Measurements from ENCODE around the gene KLHL21. TPM values are rescaled to one million over a fixed set of nuclear protein-coding genes. Genes with fewer than 3 reads are reported as not detected.

KLHL21 gene
- total RNA-seq, 6 donors from 2014 or later, result 26.4 to 66.0 (median 39.7) TPM

DNA sequence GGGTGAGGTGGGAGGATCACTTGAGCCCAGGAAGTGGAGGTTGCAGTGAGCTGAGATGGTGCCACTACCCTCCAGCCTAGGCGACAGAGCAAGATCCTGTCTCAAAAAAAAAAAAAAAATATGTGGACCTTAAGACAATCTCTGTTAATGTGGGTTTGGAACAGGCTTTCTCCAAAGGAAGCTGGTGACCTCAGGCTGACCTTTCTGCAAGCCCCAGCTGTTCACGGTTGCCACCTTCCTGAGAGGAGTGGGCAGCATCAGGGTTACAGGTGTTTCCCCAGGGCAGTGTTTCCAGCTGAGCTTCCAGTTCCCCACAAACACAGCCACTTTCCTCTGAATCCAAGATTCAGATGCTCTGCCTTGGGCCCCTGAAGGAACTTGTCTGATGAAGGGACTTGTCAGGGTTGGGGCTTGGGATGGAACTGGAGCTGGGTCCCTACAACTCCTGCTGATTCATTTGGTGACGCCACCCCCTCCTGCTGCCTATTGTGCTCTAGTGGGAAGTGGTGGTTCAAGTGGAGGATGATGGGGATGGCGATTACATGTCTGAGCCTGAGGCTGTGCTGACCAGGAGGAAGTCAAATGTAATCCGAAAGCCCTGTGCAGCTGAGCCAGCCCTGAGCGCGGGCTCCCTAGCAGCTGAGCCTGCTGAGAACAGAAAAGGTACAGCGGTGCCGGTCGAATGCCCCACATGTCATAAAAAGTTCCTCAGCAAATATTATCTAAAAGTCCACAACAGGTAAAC is 20.9 kb downstream of the KLHL21 start:
- ATAC-seq (ENCODE audit: low FRiP score in 2 of 2) (peak in 1 of 2 donors; percentile 3), DNase-seq (peak in 1 of 2 donors; percentile 81)
- no peak for TF ChIP-seq POLR2A (IDR thresholded peaks at IDR 0.05)
- TF ChIP-seq, protein P1, sequence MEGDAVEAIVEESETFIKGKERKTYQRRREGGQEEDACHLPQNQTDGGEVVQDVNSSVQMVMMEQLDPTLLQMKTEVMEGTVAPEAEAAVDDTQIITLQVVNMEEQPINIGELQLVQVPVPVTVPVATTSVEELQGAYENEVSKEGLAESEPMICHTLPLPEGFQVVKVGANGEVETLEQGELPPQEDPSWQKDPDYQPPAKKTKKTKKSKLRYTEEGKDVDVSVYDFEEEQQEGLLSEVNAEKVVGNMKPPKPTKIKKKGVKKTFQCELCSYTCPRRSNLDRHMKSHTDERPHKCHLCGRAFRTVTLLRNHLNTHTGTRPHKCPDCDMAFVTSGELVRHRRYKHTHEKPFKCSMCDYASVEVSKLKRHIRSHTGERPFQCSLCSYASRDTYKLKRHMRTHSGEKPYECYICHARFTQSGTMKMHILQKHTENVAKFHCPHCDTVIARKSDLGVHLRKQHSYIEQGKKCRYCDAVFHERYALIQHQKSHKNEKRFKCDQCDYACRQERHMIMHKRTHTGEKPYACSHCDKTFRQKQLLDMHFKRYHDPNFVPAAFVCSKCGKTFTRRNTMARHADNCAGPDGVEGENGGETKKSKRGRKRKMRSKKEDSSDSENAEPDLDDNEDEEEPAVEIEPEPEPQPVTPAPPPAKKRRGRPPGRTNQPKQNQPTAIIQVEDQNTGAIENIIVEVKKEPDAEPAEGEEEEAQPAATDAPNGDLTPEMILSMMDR (IDR thresholded peaks at IDR 0.05), result no peak
- TF ChIP-seq POLR2AphosphoS5 (IDR thresholded peaks at IDR 0.05), result no peak
- no peak for TF ChIP-seq EP300 (IDR thresholded peaks at IDR 0.05)
- no peaks in the 10 kb centered on the region for H3K27me3 ChIP-seq
- H3K36me3 ChIP-seq, result peaks cover 0 to 12% (median 0%) of the 10 kb centered on the region in 4 donors
- H3K27ac ChIP-seq, result peak overlapping the region; percentile 91 to 98 (median 94)
- H3K4me1 ChIP-seq, result peaks cover 31 to 55% (median 32%) of the 10 kb centered on the region in 4 donors
- H3K9me3 ChIP-seq, result no peaks in the 10 kb centered on the region
- peak overlapping the region in 1 of 4 donors; percentile 81 for H3K4me3 ChIP-seq
- WGBS, 2 donors, result 63 to 64% methylated on average over 10 of the region's 10 CpGs

DNA sequence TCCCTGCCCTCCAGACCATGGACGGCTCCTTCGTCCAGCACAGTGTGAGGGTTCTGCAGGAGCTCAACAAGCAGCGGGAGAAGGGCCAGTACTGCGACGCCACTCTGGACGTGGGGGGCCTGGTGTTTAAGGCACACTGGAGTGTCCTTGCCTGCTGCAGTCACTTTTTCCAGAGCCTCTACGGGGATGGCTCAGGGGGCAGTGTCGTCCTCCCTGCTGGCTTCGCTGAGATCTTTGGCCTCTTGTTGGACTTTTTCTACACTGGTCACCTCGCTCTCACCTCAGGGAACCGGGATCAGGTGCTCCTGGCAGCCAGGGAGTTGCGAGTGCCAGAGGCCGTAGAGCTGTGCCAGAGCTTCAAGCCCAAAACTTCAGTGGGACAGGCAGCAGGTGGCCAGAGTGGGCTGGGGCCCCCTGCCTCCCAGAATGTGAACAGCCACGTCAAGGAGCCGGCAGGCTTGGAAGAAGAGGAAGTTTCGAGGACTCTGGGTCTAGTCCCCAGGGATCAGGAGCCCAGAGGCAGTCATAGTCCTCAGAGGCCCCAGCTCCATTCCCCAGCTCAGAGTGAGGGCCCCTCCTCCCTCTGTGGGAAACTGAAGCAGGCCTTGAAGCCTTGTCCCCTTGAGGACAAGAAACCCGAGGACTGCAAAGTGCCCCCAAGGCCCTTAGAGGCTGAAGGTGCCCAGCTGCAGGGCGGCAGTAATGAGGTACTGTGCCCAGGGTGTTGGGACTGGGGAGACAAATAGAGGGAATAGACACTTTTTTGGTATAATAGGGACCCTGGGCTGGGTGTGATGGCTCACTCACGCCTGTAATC is 21.9 kb downstream of the KLHL21 start:
- WGBS, 2 donors, result 35 to 52% methylated on average over 5 to 18 of the region's 19 CpGs
- DNase-seq (peak in 1 of 2 donors; percentile 48), ATAC-seq (ENCODE audit: low FRiP score in 2 of 2) (peak in 1 of 2 donors; percentile 1)
- Histone ChIP-seq H3K36me3 (peaks cover 0 to 6% (median 0%) of the 10 kb centered on the region in 4 donors), H3K27ac (peak overlapping the region; percentile 91 to 98 (median 94)), H3K9me3 (no peaks in the 10 kb centered on the region), H3K4me1 (peaks cover 30 to 47% (median 31%) of the 10 kb centered on the region in 4 donors), H3K27me3 (no peaks in the 10 kb centered on the region), H3K4me3 (peak overlapping the region; percentile 80 to 97 (median 88))
- no peak for TF ChIP-seq POLR2AphosphoS5 (IDR thresholded peaks at IDR 0.05)
- TF ChIP-seq EP300 (IDR thresholded peaks at IDR 0.05), result no peak
- no peak for TF ChIP-seq POLR2A (IDR thresholded peaks at IDR 0.05)
- TF ChIP-seq, protein P1 (IDR thresholded peaks at IDR 0.05), result no peak

DNA sequence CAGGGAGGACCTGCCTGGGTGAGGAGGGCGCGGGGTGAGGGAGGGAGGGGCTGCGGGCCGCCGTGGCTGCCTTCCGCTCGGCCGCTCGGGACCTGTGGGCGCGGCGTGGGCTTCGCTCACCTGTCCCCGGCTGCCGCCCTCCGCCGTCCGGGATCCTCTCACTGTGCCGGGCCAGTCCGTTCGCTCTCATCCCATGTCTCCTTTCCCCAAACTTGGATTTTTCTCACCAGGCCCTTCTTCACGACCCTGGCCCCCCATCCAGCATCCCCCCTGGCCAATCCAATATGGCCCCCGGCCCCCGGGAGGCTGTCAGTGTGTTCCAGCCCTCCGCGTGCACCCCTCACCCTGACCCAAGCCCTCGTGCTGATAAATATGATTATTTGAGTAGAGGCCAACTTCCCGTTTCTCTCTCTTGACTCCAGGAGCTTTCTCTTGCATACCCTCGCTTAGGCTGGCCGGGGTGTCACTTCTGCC is 22.5 kb downstream of the KLHL21 start:
- Histone ChIP-seq H3K4me1 (peaks cover 30 to 42% (median 31%) of the 10 kb centered on the region in 4 donors), H3K9me3 (no peaks in the 10 kb centered on the region), H3K36me3 (peaks cover 0 to 6% (median 0%) of the 10 kb centered on the region in 4 donors), H3K27ac (peak overlapping the region; percentile 91 to 98 (median 94)), H3K4me3 (peak overlapping the region; percentile 80 to 97 (median 88)), H3K27me3 (no peaks in the 10 kb centered on the region)
- 1 to 2% methylated on average over 16 to 29 of the region's 30 CpGs for WGBS, 2 donors
- no peak for DNase-seq
- ATAC-seq (ENCODE audit: low FRiP score in 2 of 2), result peak in 1 of 2 donors; percentile 39
- TF ChIP-seq, protein P1 (IDR thresholded peaks at IDR 0.05), result no peak
- TF ChIP-seq POLR2AphosphoS5 (IDR thresholded peaks at IDR 0.05) (no peak), EP300 (IDR thresholded peaks at IDR 0.05) (no peak), POLR2A (IDR thresholded peaks at IDR 0.05) (no peak)

DNA sequence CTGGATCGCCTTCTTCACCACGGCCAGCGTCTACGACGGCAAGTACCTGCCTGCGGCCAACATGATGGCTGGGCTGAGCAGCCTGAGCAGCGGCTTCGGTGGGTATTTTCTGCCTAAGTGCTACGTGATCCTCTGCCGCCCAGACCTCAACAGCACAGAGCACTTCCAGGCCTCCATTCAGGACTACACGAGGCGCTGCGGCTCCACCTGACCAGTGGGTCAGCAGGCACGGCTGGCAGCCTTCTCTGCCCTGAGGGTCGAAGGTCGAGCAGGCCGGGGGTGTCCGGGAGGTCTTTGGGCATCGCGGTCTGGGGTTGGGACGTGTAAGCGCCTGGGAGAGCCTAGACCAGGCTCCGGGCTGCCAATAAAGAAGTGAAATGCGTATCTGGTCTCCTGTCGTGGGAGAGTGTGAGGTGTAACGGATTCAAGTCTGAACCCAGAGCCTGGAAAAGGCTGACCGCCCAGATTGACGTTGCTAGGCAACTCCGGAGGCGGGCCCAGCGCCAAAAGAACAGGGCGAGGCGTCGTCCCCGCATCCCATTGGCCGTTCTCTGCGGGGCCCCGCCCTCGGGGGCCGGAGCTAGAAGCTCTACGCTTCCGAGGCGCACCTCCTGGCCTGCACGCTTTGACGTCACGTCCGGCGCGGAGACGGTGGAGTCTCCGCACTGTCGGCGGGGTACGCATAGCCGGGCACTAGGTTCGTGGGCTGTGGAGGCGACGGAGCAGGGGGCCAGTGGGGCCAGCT is 23.1 kb downstream of the KLHL21 start, which contains the start of gene ZBTB48:
TSS of gene ZBTB48 (plus strand) at position 621 of the 745 bp plus-strand sequence. CDS start 616 bp downstream, outside the sequence.
- H3K9me3 ChIP-seq, result no peaks in the 10 kb centered on the region
- H3K4me1 ChIP-seq, result peaks cover 27 to 37% (median 31%) of the 10 kb centered on the region in 4 donors
- no peaks in the 10 kb centered on the region for H3K27me3 ChIP-seq
- DNase-seq (peak; percentile 99 to 100), ATAC-seq (ENCODE audit: low FRiP score in 2 of 2) (peak; percentile 97 to 98)
- H3K4me3 ChIP-seq, result peak within 1 kb of the TSS; percentile 80 to 97 (median 88)
- peak within 1 kb of the TSS; percentile 91 to 98 (median 94) for H3K27ac ChIP-seq
- peaks cover 0 to 6% (median 0%) of the 10 kb centered on the region in 4 donors for H3K36me3 ChIP-seq
- WGBS, 2 donors, result 0 to 28% methylated on average over 6 to 26 of the region's 58 CpGs
- TF ChIP-seq, protein P1 (IDR thresholded peaks at IDR 0.05), result peak in 1 of 6 experiments; percentile 6
- peak; percentile 35 to 97 (median 92) for TF ChIP-seq POLR2A (IDR thresholded peaks at IDR 0.05)
- peak; percentile 99 for TF ChIP-seq POLR2AphosphoS5 (IDR thresholded peaks at IDR 0.05)
- peak in 1 of 4 donors; percentile 51 for TF ChIP-seq EP300 (IDR thresholded peaks at IDR 0.05)

All from upper lobe of left lung (tissue), 6 donors.